Subcutaneous abdominal adipose tissue (tissue), 5 donors: ENCODE data around the gene TBX19.

Experiments
- H3K27ac ChIP-seq: one replicate; pipeline ENCODE4 v1.7.0; 2013; ENCODE audit warnings: low read depth, mild to moderate bottlenecking, inconsistent platforms, low read length, moderate library complexity
- H3K27me3 ChIP-seq, 5 donors: one replicate each; pipeline ENCODE4 v1.7.0; 2013; ENCODE audit warnings: low read length in 5 of 5, inconsistent platforms in 1 of 5; ENCODE audit not compliant: control insufficient read depth in 5 of 5, insufficient read depth in 4 of 5
- H3K36me3 ChIP-seq, 5 donors: one replicate each; pipeline ENCODE4 v1.7.0; 2013; ENCODE audit warnings: low read length in 5 of 5; ENCODE audit not compliant: control insufficient read depth in 5 of 5, insufficient read depth in 5 of 5
- H3K4me1 ChIP-seq, 5 donors: one replicate each; pipeline ENCODE4 v1.7.0; 2013; ENCODE audit warnings: low read length in 5 of 5, mild to moderate bottlenecking in 3 of 5, moderate library complexity in 1 of 5; ENCODE audit not compliant: control insufficient read depth in 5 of 5, insufficient read depth in 5 of 5
- H3K4me3 ChIP-seq, 5 donors: one replicate each; pipeline ENCODE4 v1.7.0; 2013; ENCODE audit warnings: low read length in 5 of 5, low read depth in 1 of 5
- H3K9ac ChIP-seq, 5 donors: one replicate each; pipeline ENCODE4 v1.7.0; 2013; ENCODE audit warnings: low read length in 5 of 5, mild to moderate bottlenecking in 4 of 5, moderate library complexity in 3 of 5
- H3K9me3 ChIP-seq, 5 donors: one replicate each; pipeline ENCODE4 v1.7.0; 2013; ENCODE audit warnings: low read length in 5 of 5; ENCODE audit not compliant: control insufficient read depth in 5 of 5
- donor health status: healthy.
- donor health status: healthy.
- donor health status: healthy.
- donor health status: healthy.
- donor health status: healthy.

Gene TBX19

DNA sequence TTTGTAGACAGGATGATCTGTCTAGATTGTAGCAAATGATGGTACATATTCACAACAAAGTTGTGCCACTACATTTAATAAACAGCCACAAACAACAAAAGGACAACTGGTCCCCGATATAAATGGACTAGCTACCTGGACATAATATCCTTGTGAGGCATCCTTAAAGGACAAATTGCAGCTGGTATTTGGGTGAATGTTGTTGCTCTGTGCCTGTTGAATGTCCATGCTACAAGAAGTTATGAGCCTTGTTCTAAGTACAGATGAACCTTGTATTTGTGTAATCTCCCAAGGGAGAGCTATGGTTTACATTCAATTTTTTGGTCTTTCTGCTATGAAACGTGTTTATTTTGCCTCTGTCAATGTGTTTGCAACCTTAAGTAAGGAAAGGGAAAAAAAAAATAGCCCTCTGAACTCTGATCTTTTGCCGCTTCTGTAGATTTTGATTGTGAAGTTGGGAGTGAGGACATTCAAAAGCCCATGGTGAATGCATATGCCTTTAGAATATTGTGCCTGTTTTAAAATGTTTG is 28.4 kb upstream of the TBX19 start:
- H3K9me3 ChIP-seq = peaks cover 0 to 9% (median 2%) of the 10 kb centered on the region in 5 donors
- H3K27me3 ChIP-seq = no peaks in the 10 kb centered on the region
- no peak overlapping the region for H3K4me3 ChIP-seq
- H3K4me1 ChIP-seq = no peaks in the 10 kb centered on the region
- no peak overlapping the region for H3K27ac ChIP-seq
- H3K36me3 ChIP-seq = peaks cover 4 to 21% (median 16%) of the 10 kb centered on the region in 5 donors
- no peak overlapping the region for H3K9ac ChIP-seq

DNA sequence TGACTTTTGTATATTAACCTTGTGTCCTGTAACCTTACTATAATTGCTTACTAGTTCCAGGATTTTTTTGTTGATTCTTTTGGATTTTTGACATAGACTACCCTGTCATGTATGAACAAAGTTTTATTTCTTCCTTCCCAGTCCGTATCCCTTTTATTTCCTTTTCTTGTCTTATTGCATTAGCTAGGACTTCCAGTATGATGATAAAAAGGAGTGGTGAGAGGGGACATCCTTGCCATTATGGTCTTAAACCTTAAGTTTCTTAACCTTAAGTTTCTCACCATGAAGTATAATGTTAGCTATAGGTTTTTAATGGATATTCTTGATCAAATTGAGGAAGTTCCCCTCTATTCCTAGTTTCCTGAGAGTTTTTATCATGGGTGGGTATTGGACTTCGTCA is 24.5 kb upstream of the TBX19 start:
- peaks cover 0 to 9% (median 3%) of the 10 kb centered on the region in 5 donors for H3K4me1 ChIP-seq
- no peaks in the 10 kb centered on the region for H3K27me3 ChIP-seq
- H3K27ac ChIP-seq = no peak overlapping the region
- H3K9ac ChIP-seq = no peak overlapping the region
- no peak overlapping the region for H3K4me3 ChIP-seq
- peaks cover 0 to 6% (median 3%) of the 10 kb centered on the region in 5 donors for H3K36me3 ChIP-seq
- peaks cover 0 to 9% (median 2%) of the 10 kb centered on the region in 5 donors for H3K9me3 ChIP-seq

DNA sequence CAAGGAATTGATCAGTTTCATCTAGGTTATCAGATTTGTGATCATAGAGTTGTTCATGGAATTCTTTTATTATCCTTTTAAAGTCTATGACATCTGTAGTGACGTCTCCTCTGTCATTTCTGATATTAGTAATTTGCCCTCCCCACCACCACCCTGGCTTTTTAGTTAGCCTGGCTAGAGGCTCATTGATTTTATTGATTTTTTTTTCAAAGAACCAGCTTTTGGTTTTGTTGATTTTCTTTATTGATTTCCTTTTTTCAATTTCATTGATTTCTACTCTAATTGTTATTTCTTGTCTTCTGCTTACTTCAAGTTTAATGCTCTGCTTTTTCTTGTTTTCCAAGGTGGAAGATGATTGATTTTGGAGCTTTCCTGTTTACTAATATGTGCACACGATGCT is 23.3 kb upstream of the TBX19 start:
- Histone ChIP-seq H3K27me3 (no peaks in the 10 kb centered on the region), H3K36me3 (peaks cover 0 to 3% (median 0%) of the 10 kb centered on the region in 5 donors), H3K4me3 (no peak overlapping the region), H3K9ac (no peak overlapping the region), H3K27ac (no peak overlapping the region), H3K9me3 (peaks cover 0 to 9% (median 2%) of the 10 kb centered on the region in 5 donors), H3K4me1 (peaks cover 0 to 20% (median 9%) of the 10 kb centered on the region in 5 donors)

DNA sequence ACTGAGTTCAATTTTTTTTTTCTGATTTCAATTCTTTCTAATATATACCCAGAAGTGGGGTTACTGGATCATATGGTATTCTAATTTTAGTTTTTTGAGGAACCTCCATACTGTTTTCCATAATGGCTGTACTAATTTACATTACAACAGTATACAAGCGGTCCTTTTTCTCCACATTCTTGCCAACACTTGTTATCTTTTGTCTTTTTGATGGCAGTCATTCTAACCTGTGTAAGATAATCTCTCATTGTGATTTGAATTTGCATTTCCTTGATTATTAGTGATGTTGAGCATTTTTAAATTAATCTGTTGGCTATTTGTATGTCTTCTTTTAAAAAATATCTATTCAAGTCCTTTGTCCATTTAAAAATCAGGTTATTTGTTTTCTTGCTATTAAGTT is 21.1 kb upstream of the TBX19 start:
- Histone ChIP-seq H3K9ac (no peak overlapping the region), H3K9me3 (peaks cover 0 to 9% (median 2%) of the 10 kb centered on the region in 5 donors), H3K27ac (no peak overlapping the region), H3K4me1 (peaks cover 0 to 20% (median 9%) of the 10 kb centered on the region in 5 donors), H3K27me3 (no peaks in the 10 kb centered on the region), H3K36me3 (peaks cover 0 to 3% (median 0%) of the 10 kb centered on the region in 5 donors), H3K4me3 (no peak overlapping the region)

DNA sequence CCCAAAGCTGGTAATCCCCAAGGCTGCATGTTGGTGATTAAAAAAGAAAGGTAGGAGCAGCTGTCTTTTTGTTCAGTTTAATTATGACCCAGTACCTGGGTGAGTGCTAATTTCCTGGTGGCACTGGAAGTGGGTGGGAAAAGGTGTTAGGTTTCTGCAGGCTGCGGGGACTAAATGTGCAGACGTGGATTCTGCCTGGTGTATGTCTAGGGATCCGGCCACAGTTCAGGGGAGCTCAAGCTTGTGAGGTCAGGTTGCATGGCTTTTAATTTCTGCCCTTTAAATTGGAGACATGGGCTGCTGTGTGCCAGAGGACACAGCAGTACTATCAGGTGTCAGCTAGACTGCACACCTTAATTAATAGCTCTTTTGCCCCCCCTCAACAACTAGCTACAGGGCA is 20.3 kb upstream of the TBX19 start:
- Histone ChIP-seq H3K4me1 (peaks cover 0 to 20% (median 9%) of the 10 kb centered on the region in 5 donors), H3K27ac (no peak overlapping the region), H3K36me3 (peaks cover 0 to 3% (median 0%) of the 10 kb centered on the region in 5 donors), H3K27me3 (no peaks in the 10 kb centered on the region), H3K9me3 (peaks cover 0 to 9% (median 2%) of the 10 kb centered on the region in 5 donors), H3K4me3 (no peak overlapping the region), H3K9ac (no peak overlapping the region)

DNA sequence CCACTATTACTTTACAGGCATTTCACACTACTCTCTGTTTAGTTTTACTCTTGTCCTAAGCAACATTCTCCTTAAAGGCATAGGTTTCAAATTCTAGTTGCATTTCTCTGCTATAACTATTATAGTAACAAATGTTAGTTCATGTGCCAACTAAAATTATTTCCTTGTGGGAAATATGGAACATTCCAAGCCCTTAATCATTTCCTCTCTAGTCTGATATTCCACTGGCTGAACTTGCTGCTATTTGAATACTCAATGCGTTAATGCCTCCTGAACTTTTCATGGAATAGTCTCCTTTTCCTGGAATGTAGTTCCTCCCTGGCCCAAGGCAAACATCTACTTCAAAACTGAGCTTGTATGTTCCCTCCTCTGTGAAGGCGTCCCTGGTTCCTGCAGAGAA is 19.3 kb upstream of the TBX19 start:
- Histone ChIP-seq H3K4me3 (no peak overlapping the region), H3K4me1 (peaks cover 0 to 20% (median 9%) of the 10 kb centered on the region in 5 donors), H3K9ac (no peak overlapping the region), H3K36me3 (peaks cover 0 to 3% (median 0%) of the 10 kb centered on the region in 5 donors), H3K27ac (no peak overlapping the region), H3K27me3 (no peaks in the 10 kb centered on the region), H3K9me3 (no peaks in the 10 kb centered on the region)

DNA sequence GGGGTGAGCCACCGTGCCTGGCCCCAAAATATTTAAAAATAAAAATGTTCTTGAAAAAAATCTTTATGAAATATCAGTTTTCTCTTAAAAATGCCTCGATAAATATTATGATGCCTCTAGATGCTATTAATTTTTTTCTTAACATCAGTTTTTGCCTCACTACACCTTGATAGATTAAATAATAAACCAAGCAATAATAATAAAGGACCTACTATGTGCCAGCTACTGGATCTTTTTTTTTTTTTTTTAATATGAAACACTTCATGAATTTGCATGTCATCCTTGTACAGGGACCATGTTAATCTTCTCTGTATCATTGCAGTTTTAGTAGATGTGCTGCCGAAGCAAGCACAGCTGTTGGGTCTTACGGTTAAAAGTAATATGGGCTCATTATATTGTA is 17.5 kb upstream of the TBX19 start:
- Histone ChIP-seq H3K4me3 (no peak overlapping the region), H3K4me1 (peaks cover 0 to 20% (median 9%) of the 10 kb centered on the region in 5 donors), H3K27ac (no peak overlapping the region)

DNA sequence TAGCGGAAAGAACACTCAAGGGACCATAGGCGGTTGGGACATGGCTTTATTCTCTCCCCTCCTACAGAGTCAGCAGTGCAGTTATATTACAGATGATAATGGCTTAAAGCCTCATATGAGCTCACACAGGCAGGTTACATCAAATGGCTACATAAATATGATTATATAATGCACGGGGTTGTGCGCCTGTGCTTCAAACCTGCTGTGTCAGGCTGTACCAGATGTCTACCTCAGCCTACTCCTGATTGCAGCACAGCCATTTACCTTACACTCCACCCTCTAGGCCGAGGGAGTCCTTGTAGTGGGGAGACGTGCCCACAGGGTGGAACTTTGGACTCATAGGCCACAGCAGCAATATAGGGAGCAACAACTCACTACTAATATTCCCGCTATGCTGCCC is 16.4 kb upstream of the TBX19 start:
- Histone ChIP-seq H3K27me3 (no peaks in the 10 kb centered on the region), H3K4me1 (peaks cover 0 to 20% (median 9%) of the 10 kb centered on the region in 5 donors), H3K4me3 (no peak overlapping the region), H3K9ac (no peak overlapping the region), H3K27ac (no peak overlapping the region), H3K36me3 (peaks cover 0 to 3% (median 0%) of the 10 kb centered on the region in 5 donors), H3K9me3 (no peaks in the 10 kb centered on the region)

More for the DNA sequence above, 17.5 kb upstream of the TBX19 start:
- H3K27me3 ChIP-seq = no peaks in the 10 kb centered on the region
- no peak overlapping the region for H3K9ac ChIP-seq
- H3K9me3 ChIP-seq = no peaks in the 10 kb centered on the region
- peaks cover 0 to 3% (median 0%) of the 10 kb centered on the region in 5 donors for H3K36me3 ChIP-seq

DNA sequence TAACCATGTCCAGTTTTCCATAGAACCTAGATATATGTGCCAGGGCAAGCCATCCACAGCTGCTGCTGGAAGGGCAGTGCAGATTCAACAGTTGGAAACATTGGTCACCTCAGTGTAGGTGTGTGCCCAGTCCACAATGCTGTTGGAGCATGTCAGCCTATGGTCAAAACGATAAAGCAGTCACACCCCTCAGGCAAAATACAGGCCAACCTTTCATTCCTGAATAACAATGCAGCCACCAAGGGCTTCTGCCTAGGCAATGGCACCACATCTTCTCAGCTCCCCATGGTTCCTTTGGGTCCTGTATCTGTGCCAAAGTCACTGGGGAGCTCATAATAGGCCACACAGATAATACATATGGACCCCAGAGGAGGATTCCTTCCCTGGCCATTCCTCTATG is 15.1 kb upstream of the TBX19 start:
- Histone ChIP-seq H3K9ac (no peak overlapping the region), H3K27me3 (no peaks in the 10 kb centered on the region), H3K9me3 (no peaks in the 10 kb centered on the region), H3K36me3 (peaks cover 0 to 3% (median 0%) of the 10 kb centered on the region in 5 donors), H3K4me3 (no peak overlapping the region), H3K27ac (no peak overlapping the region), H3K4me1 (peaks cover 0 to 17% (median 9%) of the 10 kb centered on the region in 5 donors)

DNA sequence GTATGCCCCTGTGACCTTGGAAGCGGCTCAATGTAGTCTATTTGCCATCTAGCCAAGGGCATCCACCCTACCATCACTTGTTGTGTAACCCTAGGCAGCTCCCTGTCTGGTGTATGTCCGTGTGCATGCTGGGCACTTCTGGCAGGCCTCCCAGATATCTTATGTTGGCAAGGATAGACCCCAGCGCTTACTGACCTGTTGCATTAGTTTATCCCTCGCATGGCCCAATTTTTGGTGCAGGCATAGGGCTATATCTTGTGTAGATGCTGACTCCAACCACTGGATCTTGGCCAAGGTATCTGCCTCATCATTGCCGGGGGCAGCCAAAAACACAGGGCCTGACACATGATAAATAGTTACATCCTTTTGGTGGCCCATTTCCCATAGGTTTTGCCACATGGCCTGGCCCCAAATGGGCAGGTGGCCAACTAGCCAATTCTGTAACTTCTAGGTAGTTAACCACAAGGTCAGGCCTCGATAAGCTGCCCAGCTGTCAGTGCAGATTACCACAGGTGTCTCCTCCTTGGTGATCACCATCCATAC is 14.0 kb upstream of the TBX19 start:
- no peaks in the 10 kb centered on the region for H3K9me3 ChIP-seq
- H3K27me3 ChIP-seq = no peaks in the 10 kb centered on the region
- peaks cover 0 to 3% (median 0%) of the 10 kb centered on the region in 5 donors for H3K36me3 ChIP-seq
- no peak overlapping the region for H3K4me3 ChIP-seq
- H3K9ac ChIP-seq = no peak overlapping the region
- peaks cover 0 to 6% (median 1%) of the 10 kb centered on the region in 5 donors for H3K4me1 ChIP-seq
- H3K27ac ChIP-seq = no peak overlapping the region
